SHP77 treated with DMSO at 0.1 percent for 48 hours (cell line): ENCODE measurements around the gene ASZ1.

ENCODE experiments used
- DNase-seq: peaks from one replicate; lab custom pipeline; 2025; lab: John Stamatoyannopoulos, UW

The ASZ1 gene

DNA sequence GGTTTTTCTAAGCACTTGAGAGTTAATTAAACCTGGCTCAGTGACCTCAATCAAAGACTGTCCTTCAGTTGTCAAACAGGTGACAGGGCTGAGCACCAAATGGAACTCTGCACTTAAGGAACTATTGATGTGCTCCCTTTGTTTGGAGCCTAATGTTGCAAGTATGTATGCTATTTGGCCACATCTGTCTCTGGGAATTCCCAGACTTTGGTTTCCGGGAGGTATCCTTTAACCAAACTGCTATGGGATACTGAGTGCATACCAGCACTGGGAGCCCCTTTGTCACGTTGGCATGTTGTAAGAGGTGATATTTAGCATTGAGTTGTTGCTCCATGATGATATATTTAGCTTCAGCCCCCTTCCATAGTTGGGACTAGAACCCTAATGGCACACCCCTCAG, 25.2 kb downstream of the ASZ1 start:
- DNase-seq, result no peak

DNA sequence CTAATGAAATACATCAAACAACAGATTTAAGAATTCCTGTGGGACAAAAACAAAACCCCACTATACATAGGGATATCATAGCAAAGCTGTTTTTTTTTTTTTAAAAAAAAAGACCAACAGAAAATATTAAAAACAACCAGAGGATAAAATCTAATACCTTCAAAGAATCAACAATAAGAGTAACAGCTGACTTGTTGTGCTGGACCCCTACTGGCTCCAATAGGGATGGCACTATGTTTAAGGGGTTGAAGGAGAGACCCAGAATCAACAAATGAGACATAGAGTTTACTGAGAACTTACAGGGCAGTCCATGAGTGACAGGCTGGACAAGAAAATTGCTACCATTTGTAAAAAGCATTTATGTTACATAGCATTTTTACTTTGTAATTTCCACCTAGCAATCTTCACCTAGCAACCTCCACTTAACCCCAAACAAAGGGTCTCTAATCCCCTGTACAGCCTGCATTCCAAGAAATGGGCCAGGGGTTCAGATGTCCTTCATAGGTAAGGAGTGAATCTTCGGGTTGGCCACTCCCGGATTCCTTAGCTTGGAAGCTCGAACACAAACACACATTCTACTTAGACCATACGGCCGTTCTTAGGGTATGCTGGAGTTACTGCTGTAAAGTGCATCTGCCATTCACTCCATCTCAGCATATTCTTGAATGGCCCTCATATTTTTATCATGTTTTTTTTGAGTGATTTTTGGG, 25.8 kb downstream of the ASZ1 start:
- no peak for DNase-seq

DNA sequence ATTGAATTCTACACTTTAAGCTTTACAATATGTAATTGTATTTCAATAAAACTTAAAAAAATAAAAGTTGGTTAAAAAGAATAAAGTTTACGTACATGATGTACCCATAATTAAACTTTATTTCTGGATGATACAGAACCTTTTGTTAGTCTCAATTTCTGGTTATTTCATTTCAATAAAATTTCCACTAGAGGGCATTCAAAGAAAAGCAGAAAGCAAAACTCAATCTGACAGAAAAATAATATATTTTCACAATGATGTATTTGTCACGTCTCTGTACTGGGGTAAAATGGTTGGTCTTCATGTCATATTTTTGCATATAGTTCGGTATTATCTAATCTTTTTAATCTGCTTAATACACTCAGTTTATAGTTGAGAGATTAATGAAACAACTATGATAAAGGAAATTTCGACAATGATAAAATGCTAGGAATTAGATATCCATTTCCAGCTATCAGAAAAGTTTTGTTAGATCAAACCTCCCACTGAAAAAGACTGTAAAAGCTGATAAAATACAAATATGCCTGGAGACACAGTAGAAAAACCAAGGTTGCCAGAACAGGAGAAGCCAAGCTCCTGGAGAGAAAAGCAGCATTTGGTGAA, 27.4 kb downstream of the ASZ1 start:
- no peak for DNase-seq

DNA sequence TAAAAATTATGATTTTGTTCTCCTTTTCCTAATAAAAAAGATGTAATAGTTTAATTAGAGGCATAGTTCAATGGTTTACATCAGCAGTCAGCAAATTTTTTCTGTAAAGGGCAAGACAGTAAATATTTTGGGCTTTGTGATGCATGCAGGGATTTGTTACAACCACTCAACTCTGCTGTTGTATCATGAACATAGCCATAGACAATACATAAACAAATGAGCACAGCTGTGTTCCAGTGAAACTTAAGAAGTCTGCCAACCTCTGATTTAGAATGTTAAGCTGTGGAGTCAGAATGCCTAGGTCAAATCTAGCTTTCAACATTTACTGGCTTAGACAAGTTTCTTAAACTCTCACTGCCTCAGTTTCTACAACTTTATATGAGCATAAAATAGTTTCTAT, 31.6 kb downstream of the ASZ1 start:
- no peak for DNase-seq

DNA sequence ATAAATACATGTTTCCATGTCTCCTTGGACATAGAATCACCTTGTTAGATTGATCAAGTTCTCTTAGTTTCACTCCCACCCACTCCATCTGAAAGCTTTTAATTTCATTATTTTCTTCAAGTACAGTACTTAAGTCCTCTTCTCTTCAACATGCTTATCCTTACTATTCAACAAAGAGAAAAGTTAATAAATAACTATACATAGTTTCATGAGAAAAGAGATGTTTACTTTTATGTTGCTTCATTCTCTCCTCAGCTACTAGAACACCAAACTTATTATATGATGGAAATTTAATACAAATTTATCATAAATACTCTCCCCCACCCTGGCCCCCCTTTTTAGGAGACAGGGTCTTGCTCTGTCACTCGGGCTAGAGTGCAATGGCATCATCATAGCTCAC, 33.5 kb downstream of the ASZ1 start:
- no peak for DNase-seq

DNA sequence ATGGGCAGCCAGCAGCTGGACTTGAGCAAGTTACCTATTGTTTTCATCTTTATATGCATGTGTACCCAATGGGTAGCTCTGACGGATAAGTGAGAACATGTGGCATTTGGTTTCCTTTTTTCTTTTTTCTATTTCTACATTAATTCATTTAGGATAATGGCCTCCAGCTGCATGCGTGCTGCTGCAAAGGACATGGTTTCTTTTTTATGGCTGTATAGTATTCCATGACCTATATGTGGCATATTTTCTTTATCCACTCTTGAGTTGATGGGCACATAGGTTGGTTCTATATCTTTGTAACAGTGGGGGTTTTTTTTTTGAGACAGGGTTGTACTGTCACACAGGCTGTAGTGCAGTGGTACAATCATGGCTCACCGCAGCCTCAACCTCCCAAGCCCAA, 37.4 kb downstream of the ASZ1 start:
- DNase-seq, result no peak

DNA sequence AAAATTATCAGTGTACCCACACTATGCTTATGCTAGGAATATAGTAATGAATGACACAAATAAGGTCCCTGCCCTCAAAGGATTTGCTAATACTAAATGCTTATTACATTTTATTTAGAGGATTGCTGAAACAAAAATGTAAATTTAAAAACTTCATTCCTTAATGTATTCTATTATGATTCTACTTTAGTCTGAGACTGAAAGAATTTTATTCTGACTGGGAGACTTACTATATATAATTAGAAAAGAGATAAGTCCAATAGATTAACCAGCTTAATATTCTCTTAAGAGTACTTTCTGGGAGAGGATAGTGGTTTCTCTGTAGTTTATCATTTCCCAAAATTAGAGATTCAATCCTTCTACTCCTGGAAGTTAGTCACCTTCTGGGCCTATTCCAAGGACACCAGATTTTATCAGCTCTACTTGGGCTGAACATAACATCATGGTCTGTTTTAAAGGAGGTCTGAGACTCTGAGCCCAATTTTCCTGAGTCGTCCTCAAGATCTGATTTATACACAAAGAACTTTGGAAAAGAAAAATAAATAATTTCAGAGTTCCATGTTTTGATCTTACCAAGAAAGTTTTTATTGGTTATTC, 41.1 kb downstream of the ASZ1 start:
- no peak for DNase-seq

DNA sequence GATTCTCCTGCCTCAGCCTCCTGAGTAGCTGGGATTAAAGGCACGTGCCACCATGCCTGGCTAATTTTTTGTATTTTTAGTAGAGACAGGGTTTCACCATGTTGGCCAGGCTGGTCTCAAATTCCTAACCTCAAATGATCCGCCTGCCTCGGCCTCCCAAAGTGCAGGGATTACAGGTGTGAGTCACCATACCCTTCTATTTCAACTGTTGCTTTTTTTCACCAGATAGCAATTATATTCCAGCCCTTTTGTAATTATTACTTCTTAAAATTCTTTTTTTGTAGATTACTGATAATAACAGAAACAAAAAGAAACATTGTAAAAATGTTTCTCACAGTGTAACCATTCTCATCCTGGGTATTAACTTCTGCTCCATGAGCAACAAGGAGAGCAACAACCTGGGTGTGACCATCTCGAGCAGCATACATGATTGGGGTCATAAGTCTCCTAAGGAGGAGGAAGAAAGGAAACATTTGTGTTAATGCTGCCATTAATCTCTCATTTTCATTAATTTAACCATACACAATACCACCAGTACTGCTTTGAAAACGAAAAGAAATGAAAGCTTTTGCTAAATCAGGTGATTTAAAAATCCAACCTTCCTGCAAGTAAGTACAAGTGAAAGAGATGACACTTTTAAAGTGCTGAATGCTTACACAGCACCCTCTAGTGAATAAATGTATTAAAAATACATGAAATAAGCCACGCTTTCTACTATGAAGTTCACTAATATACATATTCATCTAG, 41.8 kb downstream of the ASZ1 start:
- no peak for DNase-seq

DNA sequence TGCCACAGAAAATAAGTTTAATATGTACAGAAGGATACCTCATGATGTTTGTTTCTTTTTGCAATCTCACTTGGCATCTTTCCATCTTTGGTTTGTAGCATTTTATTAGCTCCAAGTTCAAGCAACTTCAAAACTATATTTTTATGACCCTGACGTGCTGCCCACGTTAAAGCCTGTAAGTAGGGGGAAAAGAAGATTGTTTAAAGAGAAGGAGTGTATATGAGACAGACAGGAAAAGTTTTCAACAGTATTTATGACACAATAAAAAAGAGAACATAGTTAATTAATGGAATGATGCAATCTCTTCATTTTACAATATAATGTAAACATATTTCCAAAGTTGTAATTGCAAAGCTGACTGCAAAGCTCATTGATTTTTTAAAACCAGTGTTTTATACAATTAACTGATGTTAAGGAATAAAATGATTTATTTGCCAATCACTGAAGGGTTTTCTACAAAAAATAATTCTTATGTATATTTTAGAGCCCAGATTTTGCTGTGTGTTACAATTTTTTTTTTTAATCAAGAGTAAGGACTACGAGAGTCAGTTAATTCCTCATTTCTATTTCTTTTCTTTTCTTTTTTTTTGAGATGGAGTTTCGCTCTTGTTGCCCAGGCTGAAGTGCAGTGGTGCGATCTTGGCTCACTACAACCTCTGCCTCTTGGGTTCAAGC, 42.5 kb downstream of the ASZ1 start:
- no peak for DNase-seq

DNA sequence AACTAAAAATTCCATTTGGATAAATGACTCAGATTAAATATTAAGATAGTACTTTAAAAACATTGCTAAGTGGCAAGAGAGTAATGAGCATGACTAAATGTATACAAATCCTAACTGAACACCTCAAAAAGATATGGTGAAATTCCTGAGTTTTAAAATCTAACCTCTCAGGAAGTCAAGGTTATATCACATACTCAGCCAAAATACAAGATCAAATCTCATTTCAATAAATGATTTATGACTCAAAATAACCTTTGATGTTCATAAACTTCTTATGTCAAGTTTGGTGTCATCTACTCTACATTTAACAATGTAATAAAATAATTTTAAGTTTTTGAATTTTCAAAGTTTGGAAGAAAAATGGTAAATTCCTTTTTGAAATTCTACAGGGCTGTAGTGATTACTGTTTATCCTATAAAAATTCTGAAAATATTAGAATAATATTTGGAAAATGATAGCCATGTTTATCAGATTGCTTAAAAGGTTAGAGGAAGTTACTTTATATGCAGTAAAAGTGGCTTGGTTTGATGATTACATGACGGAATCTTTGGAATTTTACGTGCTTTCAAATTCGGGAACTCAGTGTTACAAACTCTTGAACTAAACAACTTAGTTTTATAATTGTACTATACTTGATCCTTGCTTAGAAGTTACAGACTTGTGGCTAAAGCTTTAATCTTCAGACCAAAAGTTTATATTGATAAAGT, 43.7 kb downstream of the ASZ1 start:
- no peak for DNase-seq

DNA sequence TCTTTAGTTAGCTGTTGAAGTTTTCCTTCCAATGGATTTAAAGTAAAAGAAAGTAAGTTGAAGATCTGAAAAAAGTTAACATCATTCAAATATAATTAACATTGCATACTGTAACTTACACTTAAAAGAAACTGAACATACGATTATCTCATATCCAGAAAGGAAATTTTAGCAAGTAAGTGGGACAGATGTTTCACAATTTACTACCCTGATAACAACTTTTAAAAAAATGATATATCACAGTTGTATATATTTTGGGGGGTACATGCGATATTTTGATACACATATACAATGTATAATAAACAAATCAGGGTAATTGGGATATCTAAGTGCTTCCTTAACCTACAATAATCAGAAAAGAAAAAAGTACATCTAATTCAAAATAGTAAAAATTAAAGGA, 44.2 kb downstream of the ASZ1 start:
- no peak for DNase-seq

DNA sequence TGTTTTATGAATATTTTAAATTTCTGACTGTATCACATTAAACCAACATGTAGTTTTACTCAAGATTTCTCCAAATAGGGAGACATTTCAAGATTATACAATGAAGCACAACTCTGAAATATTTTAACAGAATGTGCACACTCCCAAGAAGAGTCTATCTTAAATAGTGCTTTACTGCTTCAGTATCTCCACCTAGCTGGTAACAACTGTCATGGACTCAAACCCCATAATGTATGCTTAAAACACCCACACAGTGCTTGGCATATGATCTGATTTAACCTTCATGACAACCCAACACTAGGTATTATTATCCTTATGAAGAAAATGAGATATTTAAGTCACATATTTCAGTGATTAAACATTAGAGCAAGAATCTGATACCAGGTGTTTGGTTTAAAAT, 45.9 kb downstream of the ASZ1 start:
- DNase-seq, result no peak

DNA sequence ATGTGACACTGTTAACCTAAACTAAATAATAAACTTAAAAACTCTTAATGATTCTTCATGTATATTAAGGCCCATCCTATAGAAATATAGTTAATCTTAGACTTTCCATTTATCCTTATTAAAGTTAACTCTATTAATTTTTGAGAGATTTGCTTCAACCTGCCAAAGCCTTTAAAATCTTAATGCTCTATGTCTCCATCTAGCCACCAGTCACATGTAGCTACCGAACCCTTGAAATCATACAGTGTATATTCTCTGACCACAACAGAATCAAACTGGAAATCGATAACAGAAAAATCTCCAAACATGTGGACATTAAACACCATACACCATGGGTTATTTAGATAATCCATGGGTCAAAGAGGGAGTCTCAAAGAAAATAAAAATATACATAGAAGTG, 51.9 kb downstream of the ASZ1 start:
- DNase-seq, result no peak

DNA sequence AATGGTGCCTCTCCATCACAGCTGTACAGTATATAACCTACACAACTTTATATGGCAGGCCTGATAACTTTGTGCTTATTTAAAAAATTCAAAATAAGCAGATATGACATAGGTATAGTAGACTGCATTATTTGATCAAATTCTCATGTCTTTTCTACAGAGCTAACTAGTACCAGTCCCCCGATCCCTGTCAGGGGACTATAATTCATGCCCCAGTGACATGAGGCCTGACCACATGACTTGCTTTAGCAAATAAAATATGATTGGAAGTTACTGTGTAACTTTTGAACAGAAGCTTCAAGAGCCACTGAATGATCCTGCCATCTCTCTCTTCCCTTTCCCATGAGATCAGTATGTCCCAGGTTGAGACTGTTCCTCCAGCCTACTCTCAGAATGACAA, 55.2 kb downstream of the ASZ1 start:
- DNase-seq, result no peak

DNA sequence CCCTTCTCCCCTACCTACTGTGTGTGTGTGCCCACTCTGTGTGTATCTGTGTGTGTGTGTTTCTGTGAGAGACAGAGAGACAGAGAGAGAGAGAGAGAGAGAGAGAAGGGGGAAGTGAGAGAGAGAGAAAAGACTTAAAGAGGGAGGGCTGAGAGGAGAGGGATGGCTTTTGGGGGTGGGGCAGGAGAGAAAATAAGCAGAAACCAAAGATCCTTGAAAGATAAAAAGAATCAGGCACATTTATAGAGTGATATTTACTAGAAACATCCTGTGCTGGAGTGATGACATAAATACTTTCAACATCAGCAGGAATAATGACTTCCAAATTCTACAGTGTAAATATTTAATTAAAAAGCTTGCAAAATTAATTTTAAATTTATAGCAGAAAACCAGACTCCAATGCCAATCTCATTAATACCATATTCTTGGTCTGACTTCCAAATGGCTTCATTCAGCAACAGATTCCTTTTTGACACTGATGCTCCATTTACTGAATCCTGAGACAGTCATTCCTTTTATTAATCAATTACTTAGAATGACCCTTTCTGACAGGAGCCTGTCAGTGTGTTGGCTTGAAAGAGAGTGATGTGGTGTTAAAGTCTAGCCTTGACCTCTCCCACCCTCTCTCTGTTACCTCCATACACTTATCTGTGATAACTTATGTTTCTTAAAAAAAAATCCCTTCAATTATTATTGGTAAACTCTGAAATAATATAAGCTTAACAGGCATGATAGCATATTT, 62.8 kb downstream of the ASZ1 start:
- DNase-seq, result no peak

DNA sequence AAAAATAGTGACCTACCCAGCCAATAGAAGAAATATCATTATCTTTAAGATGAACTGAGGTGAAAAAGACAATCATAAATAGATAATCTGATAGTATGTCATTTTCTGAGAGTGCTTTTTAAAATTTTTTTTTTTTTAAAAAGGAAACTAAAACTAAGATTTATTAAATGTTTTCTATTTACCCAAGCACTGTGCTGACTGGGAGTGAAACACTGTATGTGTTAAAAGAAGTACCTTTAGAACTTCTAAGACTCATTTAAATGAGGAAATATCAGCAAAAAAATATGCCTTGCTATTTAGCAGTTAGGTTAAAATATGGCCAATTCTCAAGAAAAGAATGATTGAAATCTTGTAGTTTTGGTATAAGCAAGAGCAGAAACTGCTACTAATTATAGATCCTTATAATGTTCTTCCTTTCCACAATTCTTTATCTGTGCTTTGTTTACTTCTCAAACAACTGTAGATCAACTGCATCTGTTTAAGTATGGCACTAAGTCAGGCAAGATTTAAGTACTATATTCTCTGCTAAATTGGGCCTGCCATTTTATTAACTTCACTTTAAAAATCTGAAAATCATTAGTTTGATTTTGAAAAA, 64.9 kb downstream of the ASZ1 start:
- DNase-seq, result no peak

DNA sequence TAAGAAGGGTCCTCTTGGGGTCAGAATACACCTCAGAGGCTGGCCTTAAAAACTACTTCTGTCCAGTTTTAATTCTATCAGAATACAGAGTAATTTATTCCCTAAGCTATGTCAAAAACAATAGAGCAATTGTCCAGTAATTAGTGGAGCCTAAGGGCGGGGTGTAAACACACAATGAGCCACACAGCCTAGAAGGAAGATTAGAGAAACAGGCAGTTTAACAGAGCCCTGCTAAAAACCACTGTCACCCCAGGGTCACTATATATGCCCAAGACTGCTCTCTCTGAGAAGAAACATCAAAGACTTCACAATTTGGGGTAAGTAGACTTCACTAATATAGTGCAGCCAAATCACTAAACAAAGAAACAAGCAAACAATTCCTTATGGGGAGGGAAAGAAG, 77.3 kb downstream of the ASZ1 start:
- no peak for DNase-seq

DNA sequence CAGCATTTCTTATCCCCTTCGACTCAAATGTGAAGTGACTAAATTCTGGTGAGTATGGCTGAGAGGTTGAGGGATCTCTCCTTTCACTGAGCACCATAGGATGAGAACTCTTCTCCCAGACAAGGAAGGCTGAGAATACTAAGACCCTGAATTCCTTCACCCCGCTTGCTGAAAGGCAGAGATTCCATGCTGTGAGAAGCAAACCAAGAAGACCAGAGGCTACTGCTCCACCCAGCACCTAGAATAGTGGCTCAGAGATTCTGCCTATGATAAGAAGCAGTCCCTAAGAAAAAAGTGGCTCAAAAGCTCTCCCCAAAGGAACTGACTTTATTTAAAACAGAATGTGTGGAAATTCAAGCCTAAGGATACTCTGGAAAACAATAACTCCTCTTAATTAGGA, 77.7 kb downstream of the ASZ1 start:
- no peak for DNase-seq

DNA sequence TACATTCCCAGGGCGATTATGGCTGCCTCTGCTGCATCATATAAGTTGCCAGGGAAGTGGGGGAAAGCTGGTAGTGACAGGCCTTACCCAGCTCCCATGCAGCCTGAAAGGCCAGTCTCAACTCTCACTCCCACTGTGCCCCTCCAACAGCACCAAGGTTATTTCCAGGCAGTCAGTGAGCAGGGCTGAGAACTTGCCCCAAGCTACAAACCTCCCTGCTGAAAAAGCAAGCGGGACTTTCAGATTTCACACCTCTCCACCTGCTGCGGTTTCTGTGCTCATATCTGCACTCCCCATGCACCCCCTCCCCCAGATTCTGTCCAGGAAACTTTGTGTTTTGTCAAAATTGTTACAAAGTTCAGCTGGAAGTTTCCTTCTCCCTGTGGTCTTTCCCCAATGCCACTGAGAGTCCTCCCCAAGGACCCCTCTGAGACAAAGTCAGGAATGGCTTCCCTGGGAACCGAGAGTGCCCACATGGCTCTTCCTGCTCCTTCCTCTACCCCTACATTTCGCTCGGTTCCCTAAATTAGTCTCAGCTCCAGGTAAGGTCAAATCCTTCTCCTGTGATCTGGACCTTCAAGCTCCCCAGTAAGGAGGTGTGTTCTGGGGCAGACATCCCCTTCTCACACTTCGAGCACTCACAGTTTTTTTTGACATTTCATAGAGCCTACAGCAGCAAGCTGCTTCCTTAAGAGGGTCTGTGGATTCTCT, 79.2 kb downstream of the ASZ1 start:
- no peak for DNase-seq

DNA sequence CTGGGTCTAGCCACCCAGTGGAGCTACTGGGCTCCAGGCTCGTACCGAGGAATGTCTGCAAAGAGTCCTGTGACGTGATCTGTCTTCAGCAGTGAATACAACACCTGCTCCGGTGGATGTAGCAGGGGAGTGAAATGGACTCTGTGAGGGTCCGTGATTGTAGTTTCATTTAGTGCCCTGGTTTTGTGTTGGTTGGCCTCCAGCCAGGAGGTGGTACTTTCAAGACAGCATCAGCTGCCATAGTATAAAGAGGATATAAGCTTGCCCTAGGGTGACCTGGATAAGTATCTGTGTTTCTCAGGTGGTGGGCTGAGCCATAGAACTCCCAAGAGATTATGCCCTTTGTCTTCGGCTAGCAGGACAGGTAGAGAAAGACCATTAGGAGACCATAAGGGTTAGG, 79.8 kb downstream of the ASZ1 start:
- DNase-seq, result peak; percentile 11
